ENCODE measurements around the gene RPS4Y2. TPM values are rescaled to one million over a fixed set of nuclear protein-coding genes. Genes with fewer than 3 reads are reported as not detected.

RPS4Y2 gene
- total and polyA plus RNA-seq, 9 of the 15 experiments (the other 6 are each of a cell fraction or from before 2014, with no cell fraction given) = not detected

- no peaks in the 10 kb centered on the region for H4K20me1 ChIP-seq (replicated peaks; ENCODE audit: control insufficient read depth, insufficient read depth, low read length)
- H3K27me3 ChIP-seq (ENCODE audit: control insufficient read depth in 2 of 2, insufficient read depth in 2 of 2, low read length in 2 of 2) = no peaks in the 10 kb centered on the region
- H3K79me2 ChIP-seq (ENCODE audit: control insufficient read depth, insufficient read depth, low read length) = no peaks in the 10 kb centered on the region
- no CpG with 5 or more reads among the region's 2 CpGs for WGBS (ENCODE audit: insufficient coverage, low coverage, missing lambda C conversion rate)
- ChIA-PET CTCF (ENCODE audit: low intra/inter-chr PET ratio) (no interaction called here), POLR2A (no interaction called here)
- H3K4me2 ChIP-seq (ENCODE audit: insufficient read depth, low read length) = no peak overlapping the region
- no peak overlapping the region for H3K4me3 ChIP-seq
- no peak for FAIRE-seq
- no peaks in the 10 kb centered on the region for H3K9me1 ChIP-seq (ENCODE audit: control insufficient read depth, insufficient read depth, low read length)
- TF ChIP-seq ZNF143 (CRISPR knock-in tag; IDR thresholded peaks at IDR 0.05) = no peak
- no peak for TF ChIP-seq PATZ1 (CRISPR knock-in tag; IDR thresholded peaks at IDR 0.05; ENCODE audit: borderline replicate concordance)
- TF ChIP-seq GTF2F1 (IDR thresholded peaks at IDR 0.05; ENCODE audit: low read depth, low read length) = no peak
- TF ChIP-seq NR0B1 (IDR thresholded peaks at IDR 0.05; ENCODE audit: partially characterized antibody) = no peak
- TF ChIP-seq POLR2A (conservative IDR thresholded peaks at IDR 0.05) = no peak
- TF ChIP-seq BACH1 (tag; IDR thresholded peaks at IDR 0.05) = no peak
- no peak for TF ChIP-seq SRSF7 (optimal IDR thresholded peaks at IDR 0.05; ENCODE audit: low read depth, low read length)
- no peak for TF ChIP-seq SAFB2 (IDR thresholded peaks at IDR 0.05; ENCODE audit: borderline replicate concordance, low read depth, low read length, severe bottlenecking)
- TF ChIP-seq STAT6 (CRISPR knock-in tag; IDR thresholded peaks at IDR 0.05) = no peak
- no peak for ATAC-seq
- H3K4me1 ChIP-seq (replicated peaks in 1 of 2; ENCODE audit: control insufficient read depth in 2 of 2, insufficient read depth in 2 of 2, low read length in 2 of 2) = no peaks in the 10 kb centered on the region
- intact Hi-C loops (cut with micrococcal nuclease) (no loop called here), in situ Hi-C loops (cut with MboI) (no loop called here)
- no peak for DNase-seq (ENCODE audit: extremely low read depth in 1 of 4, low spot score in 3 of 4)
- H3K9ac ChIP-seq (ENCODE audit: insufficient read depth in 1 of 2, low read depth in 2 of 2, low read length in 2 of 2) = no peak overlapping the region
- H3K36me3 ChIP-seq (ENCODE audit: control insufficient read depth, insufficient read depth, low read length) = no peaks in the 10 kb centered on the region
- no TSS peak for BruUV-seq (replicated peaks)
- no peak overlapping the region for H3K27ac ChIP-seq (ENCODE audit: extremely low read depth, low read depth, low read length)
- no peak overlapping the region for H2AFZ ChIP-seq (ENCODE audit: low read depth, low read length)
- H3K9me3 ChIP-seq (replicated peaks; ENCODE audit: control insufficient read depth, insufficient read depth, low read depth, low read length) = no peaks in the 10 kb centered on the region
Measured at GRCh38 chrY:20780776-20781175, 24.9 kb downstream of the RPS4Y2 start.
